Measurements from ENCODE around the gene TLK2.
A peak's percentile ranks its signal among the peaks of the same experiment; 100 is the strongest.
"Not testable (repeated sequence)": the region's sequence is repeated elsewhere in the genome, so short reads cannot be mapped to it uniquely, and the experiment has no call there.

TLK2 gene

GRCh38 chr17:62557532-62557931 is 78.9 kb downstream of the TLK2 start:
- DNase-seq, result not testable (repeated sequence)

- not testable (repeated sequence) for DNase-seq
Observed at GRCh38 chr17:62558941-62559340, 80.3 kb downstream of the TLK2 start.

GRCh38 chr17:62560971-62561370 is 82.3 kb downstream of the TLK2 start:
- not testable (repeated sequence) for DNase-seq

GRCh38 chr17:62562656-62563055 is 84.0 kb downstream of the TLK2 start:
- no peak for DNase-seq

GRCh38 chr17:62565817-62566216 is 87.2 kb downstream of the TLK2 start:
- DNase-seq, result no peak

GRCh38 chr17:62566996-62567578 is 88.5 kb downstream of the TLK2 start:
- DNase-seq, result no peak

- no peak for DNase-seq
Observed at GRCh38 chr17:62572488-62572887, 93.9 kb downstream of the TLK2 start.

- DNase-seq, result peak; percentile 7
Observed at GRCh38 chr17:62572888-62573401, 94.3 kb downstream of the TLK2 start.

GRCh38 chr17:62573480-62574117 is 95.0 kb downstream of the TLK2 start:
- no peak for DNase-seq

- no peak for DNase-seq
Observed at GRCh38 chr17:62576382-62576781, 97.8 kb downstream of the TLK2 start.

GRCh38 chr17:62578757-62579487 is 100.3 kb downstream of the TLK2 start:
- DNase-seq, result no peak

- no peak for DNase-seq
Observed at GRCh38 chr17:62580947-62581346, 102.3 kb downstream of the TLK2 start.

GRCh38 chr17:62581764-62582163 is 103.1 kb downstream of the TLK2 start:
- no peak for DNase-seq

- DNase-seq, result no peak
Observed at GRCh38 chr17:62587554-62587953, 108.9 kb downstream of the TLK2 start.

GRCh38 chr17:62588109-62588508 is 109.5 kb downstream of the TLK2 start:
- no peak for DNase-seq

- no peak for DNase-seq
Observed at GRCh38 chr17:62591333-62591732, 112.7 kb downstream of the TLK2 start.

GRCh38 chr17:62591822-62592221 is 113.2 kb downstream of the TLK2 start:
- not testable (repeated sequence) for DNase-seq

- DNase-seq, result no peak
Observed at GRCh38 chr17:62592341-62593099, 113.9 kb downstream of the TLK2 start.

GRCh38 chr17:62595484-62595883 is 116.9 kb downstream of the TLK2 start:
- no peak for DNase-seq

GRCh38 chr17:62596662-62597061 is 118.0 kb downstream of the TLK2 start:
- no peak for DNase-seq

GRCh38 chr17:62597150-62597549 is 118.5 kb downstream of the TLK2 start:
- no peak for DNase-seq

- no peak for DNase-seq
Observed at GRCh38 chr17:62597920-62598319, 119.3 kb downstream of the TLK2 start.
